HCT116 (cell line): ENCODE measurements around the gene TYK2. TPM values are rescaled to one million over a fixed set of nuclear protein-coding genes. Genes with fewer than 3 reads are reported as not detected.

Source experiments
- ATAC-seq: fragments of 200-7000 bp; cut with Tn5 transposase; 2 replicates; pipeline ENCODE4 v1.9.1; 2020; ENCODE audit warnings: mild to moderate bottlenecking, moderate library complexity
- BruUV-seq: library from RNA; stranded (reverse); fragments of 400-500 nt; replicated peaks from 2 replicates; lab custom pipeline; 2021; lab: Mats Ljungman, UMichigan
- CTCF ChIA-PET: fragments of 300-600 bp; sonication (Branson Sonifier 250); formaldehyde crosslinking; loops from one replicate; lab custom pipeline; 2021; ENCODE audit warnings: antibody characterized with exemption; lab: Charles Lee
- POLR2A ChIA-PET: fragments of 300-600, 350-600 bp; sonication (Branson Sonifier 250); formaldehyde crosslinking; loops from one replicate; lab custom pipeline; 2021; ENCODE audit warnings: antibody characterized with exemption; lab: Charles Lee
- RAD21 ChIA-PET, 2 experiments: fragments of 300-600 bp; sonication (Branson Sonifier 250); formaldehyde crosslinking; loops; one replicate each; lab custom pipeline; 2023; ENCODE audit warnings: low total read pairs in 2 of 2; ENCODE audit not compliant: uncharacterized antibody in 2 of 2, unreplicated experiment in 2 of 2, low non-redundant PET in 1 of 2; lab: Charles Lee
- DNase-seq: peaks from one replicate; pipeline ENCODE4 v3.0.0-alpha.2; 2010; ENCODE audit warnings: low read depth, low spot score
- H2AFZ ChIP-seq: fragments of 200-600 bp; shearing (Covaris generic), sonication (generic); 2 replicates; pipeline ENCODE4 v1.6.1; 2017; ENCODE audit warnings: low read depth, mixed run types, mixed read lengths, antibody characterized with exemption, low read length; ENCODE audit not compliant: poor library complexity, severe bottlenecking
- H3K27ac ChIP-seq: 2 replicates; pipeline ENCODE4 v1.5.1; 2012; ENCODE audit warnings: low read depth, low read length
- H3K27me3 ChIP-seq: fragments of 200-600 bp; sonication (generic); 2 replicates; pipeline ENCODE4 v1.6.1; 2016; ENCODE audit warnings: mixed run types, low read length, mixed read lengths; ENCODE audit not compliant: insufficient read depth
- H3K36me3 ChIP-seq, 2 experiments: fragments of 200-500 bp in 1 of 2; fragments of 200-600 bp in 1 of 2; sonication (Bioruptor generic) in 1 of 2; sonication (generic) in 1 of 2; 2 replicates each; pipeline versions ENCODE4 v1.5.1 to v1.6.1; 2014 to 2016; ENCODE audit warnings: low read length in 2 of 2, inconsistent platforms in 1 of 2, mixed read lengths in 1 of 2, mixed run types in 1 of 2; ENCODE audit not compliant: insufficient read depth in 2 of 2, control insufficient read depth in 1 of 2
- H3K4me1 ChIP-seq, 2 experiments: fragments of 200-600 bp in 1 of 2; sonication (generic) in 1 of 2; 2 replicates each; pipeline versions ENCODE4 v1.5.1 to v1.6.1; 2012 to 2017; ENCODE audit warnings: low read length in 2 of 2, inconsistent platforms in 1 of 2, mild to moderate bottlenecking in 1 of 2, mixed read lengths in 1 of 2, mixed run types in 1 of 2, moderate library complexity in 1 of 2; ENCODE audit not compliant: insufficient read depth in 2 of 2, control insufficient read depth in 1 of 2
- H3K4me2 ChIP-seq: fragments of 200-600 bp; sonication (generic); 2 replicates; pipeline ENCODE4 v1.6.1; 2017; ENCODE audit warnings: mixed run types, low read length, mixed read lengths
- H3K4me3 ChIP-seq, 2 experiments: fragments of 200-600 bp in 1 of 2; sonication (generic) in 1 of 2; replicated peaks in 1 of 2; 2 replicates each; pipeline ENCODE4 v1.5.1; 2011 to 2016; ENCODE audit warnings: low read length in 2 of 2, control low read depth in 1 of 2, low read depth in 1 of 2, mild to moderate bottlenecking in 1 of 2, mixed read lengths in 1 of 2, mixed run types in 1 of 2
- H3K79me2 ChIP-seq: fragments of 200-600 bp; sonication (generic); 2 replicates; pipeline ENCODE4 v1.6.1; 2017; ENCODE audit warnings: mild to moderate bottlenecking, mixed run types, low read length, moderate library complexity, mixed read lengths; ENCODE audit not compliant: insufficient read depth
- H3K9ac ChIP-seq: fragments of 200-600 bp; sonication (generic); 2 replicates; pipeline ENCODE4 v1.6.1; 2016; ENCODE audit warnings: low read length, mixed read lengths
- H3K9me2 ChIP-seq: fragments of 200-600 bp; sonication (generic), shearing (Covaris generic); 2 replicates; pipeline ENCODE4 v1.6.1; 2017; ENCODE audit warnings: mixed run types, mild to moderate bottlenecking, moderate library complexity; ENCODE audit not compliant: insufficient read depth
- H3K9me3 ChIP-seq, 2 experiments: fragments of 200-500 bp in 1 of 2; fragments of 200-600 bp in 1 of 2; sonication (Bioruptor generic) in 1 of 2; sonication (generic) in 1 of 2; 2 replicates each; pipeline ENCODE4 v1.6.1; 2014 to 2017; ENCODE audit warnings: low read length in 2 of 2, mixed read lengths in 2 of 2, inconsistent platforms in 1 of 2, low read depth in 1 of 2, mild to moderate bottlenecking in 1 of 2, mixed run types in 1 of 2, moderate library complexity in 1 of 2; ENCODE audit not compliant: control insufficient read depth in 1 of 2, insufficient read depth in 1 of 2
- H4K20me1 ChIP-seq: fragments of 200-600 bp; sonication (generic), shearing (Covaris generic); 2 replicates; pipeline ENCODE4 v1.6.1; 2017; ENCODE audit warnings: mixed run types, mild to moderate bottlenecking, moderate library complexity; ENCODE audit not compliant: insufficient read depth
- CBX3 ChIP-seq: IDR thresholded peaks from 2 replicates; pipeline ENCODE4 v1.6.1; 2012; ENCODE audit warnings: low read depth
- EGR1 ChIP-seq: IDR thresholded peaks from 2 replicates; pipeline ENCODE4 v1.6.1; 2012; ENCODE audit warnings: low read depth
- ELF1 ChIP-seq: IDR thresholded peaks from 2 replicates; pipeline ENCODE4 v1.6.1; 2012; ENCODE audit warnings: low read depth, borderline replicate concordance
- POLR2AphosphoS5 ChIP-seq: IDR thresholded peaks from 2 replicates; pipeline ENCODE4 v1.6.1; 2011; ENCODE audit warnings: mild to moderate bottlenecking, low read depth, low read length, moderate library complexity
- RAD21 ChIP-seq: IDR thresholded peaks from 2 replicates; pipeline ENCODE4 v1.6.1; 2012; ENCODE audit warnings: low read depth, mild to moderate bottlenecking
- TCF7L2 ChIP-seq: IDR thresholded peaks from 2 replicates; pipeline ENCODE4 v1.7.0; 2011; ENCODE audit warnings: borderline replicate concordance, inconsistent platforms; ENCODE audit not compliant: insufficient read depth, insufficient read length; ENCODE audit errors: extremely low read depth
- intact Hi-C: fragments of 100-400 bp; cut with micrococcal nuclease; formaldehyde crosslinking; loops from 2 replicates; pipeline ENCODE4 v1.10.0; 2022
- total RNA-seq: library from RNA; stranded (reverse); gene quantifications from one replicate; pipeline ENCODE4 v1.2.1, GENCODE V29; 2021; ENCODE audit not compliant: unreplicated experiment

TYK2 gene
- total RNA-seq, 1 experiment from 2014 or later: 110 TPM

DNA sequence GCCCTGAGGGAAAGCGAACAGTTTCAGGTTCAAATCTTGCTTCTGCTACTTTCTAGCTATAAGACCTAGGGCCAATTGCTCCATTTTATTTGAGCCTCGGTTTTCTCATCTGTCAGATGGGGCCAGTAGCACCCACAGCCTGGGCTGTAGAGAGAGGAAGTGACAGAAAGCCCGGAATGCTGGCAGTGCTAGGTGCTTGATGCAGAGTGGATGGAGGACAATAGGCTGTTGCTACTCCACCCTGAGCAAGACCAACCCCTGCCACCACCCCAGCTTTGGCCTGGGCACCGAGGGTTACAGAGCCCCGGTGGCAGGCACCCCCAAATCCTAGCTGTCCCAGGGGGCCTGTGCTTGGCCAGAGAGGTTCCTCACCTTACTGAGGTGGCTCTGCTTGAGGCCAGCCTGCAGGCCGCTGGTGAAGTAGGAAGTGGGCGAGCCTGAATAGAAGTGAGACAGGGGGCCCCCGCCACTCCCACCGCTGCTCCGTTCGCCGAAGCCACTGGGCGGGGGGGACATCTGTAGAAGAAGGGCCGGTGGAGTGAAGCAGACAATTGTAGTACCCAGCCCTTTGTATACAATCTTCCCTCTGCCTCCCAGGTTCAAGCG lies 62.4 kb downstream of the TYK2 start (continued):
- no peak for TF ChIP-seq TCF7L2
- TF ChIP-seq POLR2AphosphoS5: no peak
- no peak for TF ChIP-seq EGR1
- TF ChIP-seq RAD21: no peak
- no peak for TF ChIP-seq CBX3

- ChIA-PET RAD21 (interaction anchor here in 1 of 2 experiments (0.6 kb wide), 1 partner anchor 47 kb away, joined by 3 read pairs; no protein-coding TSS in a partner anchor), CTCF (no interaction called here), POLR2A (no interaction called here)
- Histone ChIP-seq H3K9me2 (no peaks in the 10 kb centered on the region), H3K4me3 (no peak overlapping the region), H3K36me3 (peaks cover 12 to 19% of the 10 kb centered on the region in 2 experiments; a peak in 3 of 4 replicates), H3K4me1 (peaks cover 4 to 21% of the 10 kb centered on the region in 2 experiments; a peak in 3 of 4 replicates), H3K9ac (no peak overlapping the region), H3K27me3 (no peaks in the 10 kb centered on the region), H3K9me3 (no peaks in the 10 kb centered on the region), H4K20me1 (no peaks in the 10 kb centered on the region), H2AFZ (no peak overlapping the region), H3K79me2 (0 out of 2 replicates have a peak, but pooled peaks cover 4% of the 10 kb centered on the region), H3K27ac (0 out of 2 replicates have a peak overlapping the region, but pooled peaks have one; percentile 80), H3K4me2 (no peak overlapping the region)
- intact Hi-C loops: no loop called here
- no peak for TF ChIP-seq ELF1
- ATAC-seq: no peak
- no peak for DNase-seq
- no TSS peak for BruUV-seq
These were observed 63.1 kb downstream of the TYK2 start for GRCh38 chr19:10317045-10317856.
